Uterus (tissue), 2 donors: ENCODE results near the gene FAM210B.

ENCODE experiments used
- POLR2A ChIP-seq, 2 donors: fragments of 450-650 bp; IDR thresholded peaks; one replicate each; pipeline ENCODE4 v1.6.1; 2016; ENCODE audit warnings: antibody characterized with exemption in 2 of 2, mild to moderate bottlenecking in 1 of 2, moderate library complexity in 1 of 2
- TF ChIP-seq, protein P1 (sequence below), 4 experiments: fragments of 200-600 bp in 2 of 4; fragments of 450-650 bp in 2 of 4; sonication (generic) in 2 of 4; IDR thresholded peaks; one replicate each; pipeline ENCODE4 v1.5.1; 2016 to 2019; ENCODE audit warnings: antibody characterized with exemption in 4 of 4, mild to moderate bottlenecking in 2 of 4, moderate library complexity in 1 of 4

DNA sequence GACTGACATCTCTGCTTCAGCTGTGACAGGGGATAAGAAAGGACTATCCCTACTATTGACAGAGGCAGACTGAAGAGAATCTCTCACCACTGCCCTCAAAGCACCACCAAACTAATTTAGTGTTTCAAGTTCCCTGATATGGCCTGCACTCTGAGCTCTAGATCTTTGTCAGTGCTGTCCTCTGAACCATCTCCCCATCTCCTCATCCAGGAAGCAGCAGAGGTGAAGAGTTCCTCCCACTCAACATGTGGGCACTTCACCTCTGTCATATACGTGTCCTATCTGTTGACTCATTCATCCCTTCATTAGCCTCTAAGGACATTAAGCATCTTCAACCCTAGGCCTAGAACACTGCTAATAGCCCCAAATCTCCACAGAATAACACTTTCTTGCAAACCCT is 14.1 kb downstream of the FAM210B start:
- TF ChIP-seq, protein P1, sequence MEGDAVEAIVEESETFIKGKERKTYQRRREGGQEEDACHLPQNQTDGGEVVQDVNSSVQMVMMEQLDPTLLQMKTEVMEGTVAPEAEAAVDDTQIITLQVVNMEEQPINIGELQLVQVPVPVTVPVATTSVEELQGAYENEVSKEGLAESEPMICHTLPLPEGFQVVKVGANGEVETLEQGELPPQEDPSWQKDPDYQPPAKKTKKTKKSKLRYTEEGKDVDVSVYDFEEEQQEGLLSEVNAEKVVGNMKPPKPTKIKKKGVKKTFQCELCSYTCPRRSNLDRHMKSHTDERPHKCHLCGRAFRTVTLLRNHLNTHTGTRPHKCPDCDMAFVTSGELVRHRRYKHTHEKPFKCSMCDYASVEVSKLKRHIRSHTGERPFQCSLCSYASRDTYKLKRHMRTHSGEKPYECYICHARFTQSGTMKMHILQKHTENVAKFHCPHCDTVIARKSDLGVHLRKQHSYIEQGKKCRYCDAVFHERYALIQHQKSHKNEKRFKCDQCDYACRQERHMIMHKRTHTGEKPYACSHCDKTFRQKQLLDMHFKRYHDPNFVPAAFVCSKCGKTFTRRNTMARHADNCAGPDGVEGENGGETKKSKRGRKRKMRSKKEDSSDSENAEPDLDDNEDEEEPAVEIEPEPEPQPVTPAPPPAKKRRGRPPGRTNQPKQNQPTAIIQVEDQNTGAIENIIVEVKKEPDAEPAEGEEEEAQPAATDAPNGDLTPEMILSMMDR (IDR thresholded peaks at IDR 0.05): no peak
- TF ChIP-seq POLR2A (IDR thresholded peaks at IDR 0.05): no peak
